SK-N-SH (cell line): Measurements from ENCODE around the gene CCDC27. TPM values are rescaled to one million over a fixed set of nuclear protein-coding genes. Genes with fewer than 3 reads are reported as not detected.

ENCODE experiments used
- CTCF ChIA-PET: fragments of 300-600, 350-600 bp; formaldehyde crosslinking; extraction: SDS; loops from one replicate; lab custom pipeline; 2021; lab: Yijun Ruan, JAX
- POLR2A ChIA-PET: fragments of 350-600 bp; sonication (Branson Sonifier 250); formaldehyde crosslinking; extraction: SDS; loops from one replicate; lab custom pipeline; 2020; ENCODE audit warnings: antibody characterized with exemption, inconsistent platforms; lab: Yijun Ruan, JAX
- DNase-seq: peaks from one replicate; pipeline ENCODE4 v3.0.0; 2012
- H2AFZ ChIP-seq: fragments of 200-600 bp; sonication (generic); 2 replicates; pipeline ENCODE4 v1.8.1; 2016; ENCODE audit warnings: antibody characterized with exemption, mild to moderate bottlenecking, low read depth
- H3F3A ChIP-seq: fragments of 200-600 bp; sonication (generic); replicated peaks from 2 replicates; pipeline ENCODE3; 2016; ENCODE audit warnings: antibody characterized with exemption, mild to moderate bottlenecking; ENCODE audit not compliant: insufficient read depth
- H3K27ac ChIP-seq, 2 experiments: fragments of 200-500 bp in 1 of 2; fragments of 200-600 bp in 1 of 2; sonication (Bioruptor generic) in 1 of 2; sonication (generic), shearing (Covaris generic) in 1 of 2; 2 replicates each; pipeline versions ENCODE4 v1.5.1 to v1.6.1; 2014 to 2016; ENCODE audit warnings: low read depth in 2 of 2, inconsistent platforms in 1 of 2, low read length in 1 of 2, mild to moderate bottlenecking in 1 of 2, mixed read lengths in 1 of 2
- H3K27me3 ChIP-seq: fragments of 200-600 bp; sonication (generic), shearing (Covaris generic); 2 replicates; pipeline ENCODE4 v1.6.1; 2016; ENCODE audit warnings: mixed run types; ENCODE audit not compliant: insufficient read depth
- H3K36me3 ChIP-seq, 2 experiments: fragments of 200-500 bp in 1 of 2; fragments of 200-600 bp in 1 of 2; sonication (Bioruptor generic) in 1 of 2; sonication (generic) in 1 of 2; replicated peaks in 1 of 2; 2 replicates each; pipeline versions ENCODE3 to v1.5.1; 2014 to 2016; ENCODE audit warnings: low read length in 1 of 2, mild to moderate bottlenecking in 1 of 2; ENCODE audit not compliant: insufficient read depth in 2 of 2, control insufficient read depth in 1 of 2
- H3K4me1 ChIP-seq, 2 experiments: fragments of 200-500 bp in 1 of 2; fragments of 200-600 bp in 1 of 2; sonication (Bioruptor generic) in 1 of 2; sonication (generic), shearing (Covaris generic) in 1 of 2; 2 replicates each; pipeline versions ENCODE4 v1.5.1 to v1.6.1; 2014 to 2016; ENCODE audit warnings: low read depth in 1 of 2, low read length in 1 of 2, mixed run types in 1 of 2; ENCODE audit not compliant: insufficient read depth in 2 of 2, control insufficient read depth in 1 of 2
- H3K4me2 ChIP-seq: fragments of 200-600 bp; sonication (generic), shearing (Covaris generic); 2 replicates; pipeline ENCODE4 v1.6.1; 2017; ENCODE audit warnings: mixed run types
- H3K4me3 ChIP-seq, 2 experiments: fragments of 200-500 bp in 1 of 2; fragments of 200-600 bp in 1 of 2; sonication (Bioruptor generic) in 1 of 2; sonication (generic), shearing (Covaris generic) in 1 of 2; 2 replicates each; pipeline versions ENCODE4 v1.5.1 to v1.8.1; 2014 to 2016; ENCODE audit warnings: low read depth in 2 of 2, inconsistent platforms in 1 of 2, low read length in 1 of 2, mild to moderate bottlenecking in 1 of 2, mixed read lengths in 1 of 2, moderate library complexity in 1 of 2
- H3K79me2 ChIP-seq: fragments of 200-600 bp; sonication (generic); 2 replicates; pipeline ENCODE4 v1.8.1; 2017; ENCODE audit warnings: mild to moderate bottlenecking; ENCODE audit not compliant: insufficient read depth
- H3K9ac ChIP-seq: fragments of 200-600 bp; sonication (generic); 2 replicates; pipeline ENCODE4 v1.6.1; 2017; ENCODE audit warnings: mixed run types
- H3K9me2 ChIP-seq: fragments of 200-600 bp; sonication (generic); 2 replicates; pipeline ENCODE4 v1.6.1; 2017; ENCODE audit warnings: mixed run types
- H3K9me3 ChIP-seq: fragments of 200-600 bp; sonication (generic); 2 replicates; pipeline ENCODE4 v1.6.1; 2017; ENCODE audit warnings: mixed run types, mild to moderate bottlenecking, moderate library complexity
- H4K20me1 ChIP-seq: fragments of 200-600 bp; sonication (generic); 2 replicates; pipeline ENCODE4 v1.6.1; 2017; ENCODE audit warnings: mild to moderate bottlenecking, mixed run types; ENCODE audit not compliant: insufficient read depth
- CHD2 ChIP-seq: fragments of 150-350 bp; IDR thresholded peaks from 2 replicates; pipeline ENCODE4 v1.6.1; 2018; ENCODE audit warnings: low read length; ENCODE audit not compliant: partially characterized antibody
- EZH2phosphoT487 ChIP-seq: fragments of 200-600 bp; sonication (generic); IDR thresholded peaks from 2 replicates; pipeline ENCODE4 v1.6.1; 2017; ENCODE audit warnings: low read depth, mixed run types, mild to moderate bottlenecking, antibody characterized with exemption, moderate library complexity, borderline replicate concordance
- FOXJ3 ChIP-seq: sonication (generic); formaldehyde crosslinking; IDR thresholded peaks from 2 replicates; pipeline ENCODE4 v1.5.1; 2020; ENCODE audit warnings: mild to moderate bottlenecking, missing genetic modification reagents
- FOXM1 ChIP-seq: IDR thresholded peaks from 2 replicates; pipeline ENCODE4 v1.4.0; 2012; ENCODE audit warnings: low read depth, mild to moderate bottlenecking
- GATA2 ChIP-seq: sonication (generic); formaldehyde crosslinking; IDR thresholded peaks from 2 replicates; pipeline ENCODE4 v1.5.0; 2020; ENCODE audit warnings: mild to moderate bottlenecking, missing genetic modification reagents
- IRF3 ChIP-seq: fragments of 150-350 bp; IDR thresholded peaks from 2 replicates; pipeline ENCODE4 v1.6.1; 2016; ENCODE audit warnings: mild to moderate bottlenecking, low read depth, low read length
- JUND ChIP-seq: IDR thresholded peaks from 2 replicates; pipeline ENCODE4 v1.4.0; 2012
- MAX ChIP-seq: IDR thresholded peaks from 2 replicates; pipeline ENCODE4 v1.4.0; 2012; ENCODE audit warnings: low read depth
- NFIC ChIP-seq: IDR thresholded peaks from 2 replicates; pipeline ENCODE4 v1.4.0; 2012; ENCODE audit warnings: borderline replicate concordance
- RCOR1 ChIP-seq: fragments of 150-350 bp; IDR thresholded peaks from 2 replicates; pipeline ENCODE4 v1.6.1; 2017; ENCODE audit warnings: antibody characterized with exemption, low read length
- REST ChIP-seq: IDR thresholded peaks from 2 replicates; pipeline ENCODE4 v1.6.1; 2012; ENCODE audit warnings: mild to moderate bottlenecking, low read depth, low read length, moderate library complexity
- RFX5 ChIP-seq: IDR thresholded peaks from 2 replicates; pipeline ENCODE4 v1.6.1; 2012; ENCODE audit warnings: mild to moderate bottlenecking, improper control_type of control experiment, low read length
- RXRA ChIP-seq: IDR thresholded peaks from 2 replicates; pipeline ENCODE4 v1.4.0; 2012; ENCODE audit warnings: low read depth, mild to moderate bottlenecking, borderline replicate concordance
- TAF1 ChIP-seq: IDR thresholded peaks from 2 replicates; pipeline ENCODE4 v1.6.1; 2012; ENCODE audit warnings: low read depth, mild to moderate bottlenecking, low read length, moderate library complexity, borderline replicate concordance
- ZBTB33 ChIP-seq: IDR thresholded peaks from 2 replicates; pipeline ENCODE4 v1.4.0; 2012; ENCODE audit warnings: low read depth, borderline replicate concordance
- WGBS: methylation state at CpG from one replicate; pipeline ENCODE4 v1.1.6; 2017; ENCODE audit warnings: low lambda C conversion rate; 5-methylcytosine and 5-hydroxymethylcytosine counted together
- polyA plus RNA-seq, 3 experiments: library from polyadenylated mRNA; depleted of rRNA; stranded (reverse); fragments of >200 nt; gene quantifications; 2 replicates each; pipeline ENCODE4 v1.2.3, GENCODE V29; 2012

CCDC27 gene
- polyA plus RNA-seq, 1 of the 3 experiments (the other 2 are of a cell fraction) = not detected

- peaks cover 0 to 7% of the 10 kb centered on the region in 2 experiments; a peak in 1 of 4 replicates for H3K4me1 ChIP-seq
- H3K4me3 ChIP-seq = no peak overlapping the region
- no peaks in the 10 kb centered on the region for H3F3A ChIP-seq
- no peak overlapping the region for H3K9ac ChIP-seq
- no peaks in the 10 kb centered on the region for H3K27me3 ChIP-seq
- no peak for DNase-seq
- TF ChIP-seq ZBTB33 = no peak
- TF ChIP-seq CHD2 = no peak
- TF ChIP-seq RXRA = no peak
- TF ChIP-seq RCOR1 = no peak
- no peak for TF ChIP-seq FOXM1
- TF ChIP-seq EZH2phosphoT487 = no peak
- no peak for TF ChIP-seq MAX
- TF ChIP-seq GATA2 (CRISPR knock-in tag) = no peak
- no peak for TF ChIP-seq RFX5
- no peak for TF ChIP-seq REST
- TF ChIP-seq IRF3 = no peak
- no peak for TF ChIP-seq JUND
- no peak for TF ChIP-seq NFIC
- no peak for TF ChIP-seq TAF1
- TF ChIP-seq FOXJ3 (CRISPR knock-in tag) = no peak
- no peak overlapping the region for H2AFZ ChIP-seq
- 95% methylated on average over 25 of the region's 34 CpGs for WGBS
- H3K9me3 ChIP-seq = no peaks in the 10 kb centered on the region
- H3K36me3 ChIP-seq = peaks cover 4 to 32% of the 10 kb centered on the region in 2 experiments
- peaks cover 65% of the 10 kb centered on the region for H4K20me1 ChIP-seq
- H3K9me2 ChIP-seq = no peaks in the 10 kb centered on the region
- POLR2A ChIA-PET = no interaction called here
- CTCF ChIA-PET = interaction anchor here (1.1 kb wide), 1 partner anchor 65 kb away, joined by 3 read pairs; no protein-coding TSS in a partner anchor
- H3K79me2 ChIP-seq = peaks cover 75% of the 10 kb centered on the region
- H3K27ac ChIP-seq = no peak overlapping the region
- H3K4me2 ChIP-seq = no peak overlapping the region
Measured at GRCh38 chr1:3789421-3790300, 37.4 kb downstream of the CCDC27 start.
